Measurements from ENCODE around the gene SULT1C4. TPM values are rescaled to one million over a fixed set of nuclear protein-coding genes. Genes with fewer than 3 reads are reported as not detected.
"Not testable (repeated sequence)": the region's sequence is repeated elsewhere in the genome, so short reads cannot be mapped to it uniquely, and the experiment has no call there.

Gene SULT1C4
- total RNA-seq, 1 donor from 2014 or later: 117 TPM

- no peak for DNase-seq (ENCODE audit: low spot score)
Observed at GRCh38 chr2:108413711-108414095, 35.9 kb downstream of the SULT1C4 start.

- no peak for DNase-seq (ENCODE audit: low spot score)
Observed at GRCh38 chr2:108414256-108414876, 36.6 kb downstream of the SULT1C4 start.

GRCh38 chr2:108414945-108415344 lies 37.2 kb downstream of the SULT1C4 start:
- DNase-seq (ENCODE audit: low spot score): no peak

- no peak for DNase-seq (ENCODE audit: low spot score)
Observed at GRCh38 chr2:108417254-108417653, 39.5 kb downstream of the SULT1C4 start.

GRCh38 chr2:108418416-108418815 lies 40.7 kb downstream of the SULT1C4 start:
- no peak for DNase-seq (ENCODE audit: low spot score)

GRCh38 chr2:108423067-108423466 lies 45.3 kb downstream of the SULT1C4 start:
- no peak for DNase-seq (ENCODE audit: low spot score)

- peak; percentile 54 for DNase-seq (ENCODE audit: low spot score)
Observed at GRCh38 chr2:108423502-108424251, 45.9 kb downstream of the SULT1C4 start.

GRCh38 chr2:108428286-108429009 lies 50.7 kb downstream of the SULT1C4 start:
- no peak for DNase-seq (ENCODE audit: low spot score)

- not testable (repeated sequence) for DNase-seq (ENCODE audit: low spot score)
Observed at GRCh38 chr2:108435578-108435977, 57.8 kb downstream of the SULT1C4 start.

- no peak for DNase-seq (ENCODE audit: low spot score)
Observed at GRCh38 chr2:108436976-108437375, 59.2 kb downstream of the SULT1C4 start.

Other genes with a start within 250 kb of the SULT1C4 start
- gene SULT1C3, start 138.0 kb upstream of the SULT1C4 start, total RNA-seq: 0.23 TPM
- gene SULT1C2, start 89.1 kb upstream of the SULT1C4 start, total RNA-seq: 154 TPM
- 85.7 TPM for gene GCC2, start 71.3 kb downstream of the SULT1C4 start, total RNA-seq
- 64.1 TPM for gene LIMS1, start 156.5 kb downstream of the SULT1C4 start, total RNA-seq